HG02973 (cell line): ENCODE measurements around the gene GRID2.

ENCODE experiments used
- ATAC-seq: cut with Tn5 transposase; IDR thresholded peaks from one replicate; pipeline ENCODE4 v1.9.1; 2021; ENCODE audit warnings: moderate library complexity; ENCODE audit not compliant: unreplicated experiment

The GRID2 gene

GRCh38 chr4:93053140-93053539 is 749.4 kb downstream of the GRID2 start:
- no peak for ATAC-seq

- no peak for ATAC-seq
Measured at GRCh38 chr4:93061826-93062225, 758.1 kb downstream of the GRID2 start.

- ATAC-seq = no peak
Measured at GRCh38 chr4:93063325-93063724, 759.6 kb downstream of the GRID2 start.

GRCh38 chr4:93065790-93066189 is 762.0 kb downstream of the GRID2 start:
- peak; percentile 74 for ATAC-seq

- ATAC-seq = no peak
Measured at GRCh38 chr4:93066749-93067148, 763.0 kb downstream of the GRID2 start.

- no peak for ATAC-seq
Measured at GRCh38 chr4:93072292-93072691, 768.5 kb downstream of the GRID2 start.

- no peak for ATAC-seq
Measured at GRCh38 chr4:93080316-93080715, 776.5 kb downstream of the GRID2 start.

GRCh38 chr4:93084599-93085305 is 781.0 kb downstream of the GRID2 start:
- ATAC-seq = no peak

- ATAC-seq = no peak
Measured at GRCh38 chr4:93086356-93086755, 782.6 kb downstream of the GRID2 start.

- ATAC-seq = no peak
Measured at GRCh38 chr4:93092765-93093164, 789.0 kb downstream of the GRID2 start.

- no peak for ATAC-seq
Measured at GRCh38 chr4:93103042-93103441, 799.3 kb downstream of the GRID2 start.

GRCh38 chr4:93116624-93117023 is 812.9 kb downstream of the GRID2 start:
- no peak for ATAC-seq

GRCh38 chr4:93127489-93127888 is 823.7 kb downstream of the GRID2 start:
- ATAC-seq = no peak

GRCh38 chr4:93132631-93133030 is 828.9 kb downstream of the GRID2 start:
- ATAC-seq = no peak

- no peak for ATAC-seq
Measured at GRCh38 chr4:93139118-93139517, 835.4 kb downstream of the GRID2 start.

- no peak for ATAC-seq
Measured at GRCh38 chr4:93143902-93144301, 840.1 kb downstream of the GRID2 start.

- ATAC-seq = no peak
Measured at GRCh38 chr4:93144644-93145043, 840.9 kb downstream of the GRID2 start.

- no peak for ATAC-seq
Measured at GRCh38 chr4:93147524-93148212, 843.9 kb downstream of the GRID2 start.

- ATAC-seq = no peak
Measured at GRCh38 chr4:93152491-93152890, 848.7 kb downstream of the GRID2 start.

GRCh38 chr4:93157986-93158385 is 854.2 kb downstream of the GRID2 start:
- no peak for ATAC-seq

- ATAC-seq = no peak
Measured at GRCh38 chr4:93168053-93168452, 864.3 kb downstream of the GRID2 start.

- no peak for ATAC-seq
Measured at GRCh38 chr4:93169966-93170365, 866.2 kb downstream of the GRID2 start.

GRCh38 chr4:93174598-93174997 is 870.8 kb downstream of the GRID2 start:
- ATAC-seq = no peak
